GM10266 (cell line): ENCODE measurements around the gene GJB4.

Source experiments
- DNase-seq: peaks from one replicate; pipeline ENCODE4 v3.0.0; 2012; ENCODE audit errors: extremely low spot score
- CTCF ChIP-seq: IDR thresholded peaks from 2 replicates; pipeline ENCODE4 v1.5.1; 2012; ENCODE audit warnings: mild to moderate bottlenecking, low read depth; ENCODE audit not compliant: control insufficient read depth, insufficient read depth; ENCODE audit errors: missing control alignments

GJB4 gene

GRCh38 chr1:34758751-34759150, 789 bp upstream of the GJB4 start:
- no peak for DNase-seq
- no peak for TF ChIP-seq CTCF

DNA sequence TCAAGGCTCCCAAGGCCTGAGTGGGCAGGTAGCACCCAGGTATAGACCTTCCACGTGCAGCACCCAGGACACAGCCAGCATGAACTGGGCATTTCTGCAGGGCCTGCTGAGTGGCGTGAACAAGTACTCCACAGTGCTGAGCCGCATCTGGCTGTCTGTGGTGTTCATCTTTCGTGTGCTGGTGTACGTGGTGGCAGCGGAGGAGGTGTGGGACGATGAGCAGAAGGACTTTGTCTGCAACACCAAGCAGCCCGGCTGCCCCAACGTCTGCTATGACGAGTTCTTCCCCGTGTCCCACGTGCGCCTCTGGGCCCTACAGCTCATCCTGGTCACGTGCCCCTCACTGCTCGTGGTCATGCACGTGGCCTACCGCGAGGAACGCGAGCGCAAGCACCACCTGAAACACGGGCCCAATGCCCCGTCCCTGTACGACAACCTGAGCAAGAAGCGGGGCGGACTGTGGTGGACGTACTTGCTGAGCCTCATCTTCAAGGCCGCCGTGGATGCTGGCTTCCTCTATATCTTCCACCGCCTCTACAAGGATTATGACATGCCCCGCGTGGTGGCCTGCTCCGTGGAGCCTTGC, 1.7 kb downstream of the GJB4 start:
- TF ChIP-seq CTCF, result no peak

DNA sequence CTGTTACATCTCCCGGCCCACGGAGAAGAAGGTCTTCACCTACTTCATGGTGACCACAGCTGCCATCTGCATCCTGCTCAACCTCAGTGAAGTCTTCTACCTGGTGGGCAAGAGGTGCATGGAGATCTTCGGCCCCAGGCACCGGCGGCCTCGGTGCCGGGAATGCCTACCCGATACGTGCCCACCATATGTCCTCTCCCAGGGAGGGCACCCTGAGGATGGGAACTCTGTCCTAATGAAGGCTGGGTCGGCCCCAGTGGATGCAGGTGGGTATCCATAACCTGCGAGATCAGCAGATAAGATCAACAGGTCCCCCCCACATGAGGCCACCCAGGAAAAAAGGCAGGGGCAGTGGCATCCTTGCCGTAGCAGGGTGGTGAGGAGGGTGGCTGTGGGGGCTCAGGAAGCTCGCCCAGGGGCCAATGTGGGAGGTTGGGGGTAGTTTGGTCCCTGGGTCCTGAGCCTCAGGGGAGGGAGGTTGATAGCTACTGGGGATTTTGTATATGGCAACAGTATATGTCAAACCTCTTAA, 2.3 kb downstream of the GJB4 start:
- no peak for TF ChIP-seq CTCF

More for the DNA sequence above, 1.7 kb downstream of the GJB4 start:
- no peak for DNase-seq

GRCh38 chr1:34762474-34763141, 3.1 kb downstream of the GJB4 start:
- TF ChIP-seq CTCF, result no peak
- no peak for DNase-seq

More for the DNA sequence above, 2.3 kb downstream of the GJB4 start:
- DNase-seq, result no peak

DNA sequence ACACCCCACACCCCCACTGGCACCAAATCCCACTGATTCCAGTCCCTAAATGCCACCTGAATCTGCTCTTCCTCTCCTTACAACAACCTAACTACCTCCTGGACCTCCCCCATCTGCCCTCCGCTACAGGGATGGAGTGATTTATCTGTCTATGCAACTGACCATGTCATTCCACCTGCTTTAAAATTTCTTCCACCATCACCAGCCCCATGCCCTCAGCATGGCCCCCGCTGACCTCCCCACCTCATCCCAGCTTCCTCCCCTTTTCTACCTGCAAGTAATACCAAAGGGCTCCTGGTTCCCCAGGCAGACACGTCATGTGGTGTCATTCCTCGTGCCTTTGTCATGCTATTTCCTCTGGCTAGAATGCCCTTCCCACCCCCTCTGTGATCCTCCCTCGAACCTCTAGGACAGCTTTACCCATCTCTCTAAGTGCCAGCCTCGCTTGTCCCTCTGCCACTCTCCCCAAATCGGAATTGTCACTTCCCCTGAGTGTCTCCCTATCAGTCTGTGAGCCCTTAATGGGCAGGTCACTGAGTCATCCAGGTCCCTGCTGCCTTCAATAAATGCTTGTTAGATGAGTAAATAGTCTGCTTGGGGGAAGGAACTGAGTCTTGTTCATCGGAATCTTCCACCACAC, 3.7 kb downstream of the GJB4 start:
- no peak for TF ChIP-seq CTCF
- no peak for DNase-seq

DNA sequence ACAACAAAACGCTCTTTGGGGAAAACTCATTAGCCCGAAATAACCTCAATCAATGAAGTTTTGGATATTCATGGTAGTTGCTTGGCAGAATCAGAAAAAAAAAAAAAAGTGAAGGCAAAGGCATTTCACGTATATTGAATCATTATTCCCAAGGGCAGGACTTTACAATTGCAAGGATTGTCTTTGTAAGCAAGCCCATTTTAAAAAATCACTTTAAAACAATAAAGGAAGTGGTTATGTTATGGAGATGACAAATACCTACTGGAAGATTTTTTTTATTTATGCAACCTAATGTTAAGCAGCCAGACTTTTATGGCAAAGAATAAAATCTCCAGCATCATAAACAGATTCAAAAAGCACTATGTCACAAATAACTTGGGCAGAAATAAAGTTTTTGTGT, 9.3 kb downstream of the GJB4 start:
- TF ChIP-seq CTCF, result no peak
- DNase-seq, result no peak
